PC-9 (cell line): ENCODE results near the gene HNRNPF. TPM values are rescaled to one million over a fixed set of nuclear protein-coding genes. Genes with fewer than 3 reads are reported as not detected.
"Not testable (repeated sequence)": the region's sequence is repeated elsewhere in the genome, so short reads cannot be mapped to it uniquely, and the experiment has no call there.

Source experiments
- Bru-seq: library from RNA; stranded (reverse); fragments of 400-500 nt; gene quantifications from one replicate; lab custom pipeline; 2021; lab: Mats Ljungman, UMichigan
- BruChase-seq, 2 experiments: library from RNA; stranded (reverse); fragments of 400-500 nt; gene quantifications; one replicate each; lab custom pipeline; 2021; lab: Mats Ljungman, UMichigan
- BruUV-seq: library from RNA; stranded (reverse); fragments of 400-500 nt; replicated peaks from 2 replicates; lab custom pipeline; 2021; lab: Mats Ljungman, UMichigan
- CTCF ChIA-PET: fragments of 300-600 bp; sonication (Branson Sonifier 250); formaldehyde crosslinking; loops from one replicate; lab custom pipeline; 2022; ENCODE audit warnings: antibody characterized with exemption; lab: Charles Lee
- POLR2A ChIA-PET: fragments of 300-600 bp; sonication (Branson Sonifier 250); formaldehyde crosslinking; loops from one replicate; lab custom pipeline; 2022; ENCODE audit warnings: antibody characterized with exemption; ENCODE audit not compliant: unreplicated experiment; lab: Charles Lee
- DNase-seq, 2 experiments: peaks; one replicate each; pipeline versions ENCODE4 v3.0.0 to v3.0.0-alpha.2; 2015 to 2022; ENCODE audit warnings: mixed read lengths in 1 of 2
- H2AFZ ChIP-seq: fragments of 200-600 bp; sonication (generic); 2 replicates; pipeline ENCODE4 v1.8.1; 2017; ENCODE audit warnings: antibody characterized with exemption
- H3F3A ChIP-seq: fragments of 200-600 bp; sonication (generic); 2 replicates; pipeline ENCODE4 v1.8.1; 2017; ENCODE audit warnings: antibody characterized with exemption, mild to moderate bottlenecking, low read depth; ENCODE audit not compliant: insufficient read depth
- H3K27ac ChIP-seq: fragments of 200-600 bp; sonication (generic); 2 replicates; pipeline ENCODE4 v1.6.1; 2016; ENCODE audit warnings: mixed run types
- H3K27me3 ChIP-seq: fragments of 200-600 bp; sonication (generic); 2 replicates; pipeline ENCODE4 v1.6.1; 2016; ENCODE audit warnings: low read depth, mixed run types; ENCODE audit not compliant: insufficient read depth
- H3K36me3 ChIP-seq: fragments of 200-600 bp; sonication (generic); 2 replicates; pipeline ENCODE4 v1.6.1; 2016; ENCODE audit warnings: low read depth, mixed run types
- H3K4me1 ChIP-seq: fragments of 200-600 bp; sonication (generic); replicated peaks from 2 replicates; pipeline ENCODE4 v1.6.1; 2016; ENCODE audit warnings: mixed run types; ENCODE audit not compliant: insufficient read depth
- H3K4me2 ChIP-seq: fragments of 200-600 bp; sonication (generic); 2 replicates; pipeline ENCODE4 v1.6.1; 2017; ENCODE audit warnings: mixed run types
- H3K4me3 ChIP-seq: fragments of 200-600 bp; sonication (generic); 2 replicates; pipeline ENCODE4 v1.6.1; 2016; ENCODE audit warnings: mixed run types
- H3K79me2 ChIP-seq: fragments of 200-600 bp; sonication (generic); 2 replicates; pipeline ENCODE4 v1.6.1; 2017; ENCODE audit warnings: low read depth, mixed run types
- H3K9me2 ChIP-seq: fragments of 200-600 bp; sonication (generic); 2 replicates; pipeline ENCODE4 v1.8.1; 2017; ENCODE audit warnings: mild to moderate bottlenecking; ENCODE audit not compliant: insufficient read depth
- H3K9me3 ChIP-seq: fragments of 200-600 bp; sonication (generic); 2 replicates; pipeline ENCODE4 v1.8.1; 2016; ENCODE audit warnings: low read depth; ENCODE audit not compliant: insufficient read depth
- H4K20me1 ChIP-seq: fragments of 200-600 bp; sonication (generic); 2 replicates; pipeline ENCODE4 v1.8.1; 2017; ENCODE audit not compliant: insufficient read depth
- EZH2 ChIP-seq: fragments of 200-600 bp; sonication (generic); IDR thresholded peaks from 2 replicates; pipeline ENCODE4 v1.8.0; 2017; ENCODE audit warnings: antibody characterized with exemption, low read depth
- intact Hi-C: fragments of 100-400 bp; cut with micrococcal nuclease; formaldehyde crosslinking; loops from one replicate; pipeline ENCODE4 v1.10.0; 2022; ENCODE audit not compliant: unreplicated experiment
- long read RNA-seq: library from polyadenylated mRNA; stranded (forward); transcript quantifications from one replicate; pipeline ENCODE4 v2.0.0, GENCODE V29; 2022
- total RNA-seq: library from RNA; stranded (reverse); gene quantifications from 2 replicates; pipeline ENCODE4 v1.2.3, GENCODE V29; 2021
- TF ChIP-seq, protein P1 (sequence below): fragments of 200-600 bp; sonication (generic); conservative IDR thresholded peaks from 2 replicates; pipeline ENCODE4 v1.6.1; 2017; ENCODE audit warnings: mixed run types, antibody characterized with exemption, mild to moderate bottlenecking, moderate library complexity

Gene HNRNPF, protein sequence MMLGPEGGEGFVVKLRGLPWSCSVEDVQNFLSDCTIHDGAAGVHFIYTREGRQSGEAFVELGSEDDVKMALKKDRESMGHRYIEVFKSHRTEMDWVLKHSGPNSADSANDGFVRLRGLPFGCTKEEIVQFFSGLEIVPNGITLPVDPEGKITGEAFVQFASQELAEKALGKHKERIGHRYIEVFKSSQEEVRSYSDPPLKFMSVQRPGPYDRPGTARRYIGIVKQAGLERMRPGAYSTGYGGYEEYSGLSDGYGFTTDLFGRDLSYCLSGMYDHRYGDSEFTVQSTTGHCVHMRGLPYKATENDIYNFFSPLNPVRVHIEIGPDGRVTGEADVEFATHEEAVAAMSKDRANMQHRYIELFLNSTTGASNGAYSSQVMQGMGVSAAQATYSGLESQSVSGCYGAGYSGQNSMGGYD
- total RNA-seq (267 and 337 TPM in 2 replicates), Bru-seq, nascent RNA (percentile 99 among the genes with signal in this experiment), BruChase-seq, experiment 1, labeled RNA remaining after a 2-hour chase (percentile 98 among the genes with signal in this experiment), BruChase-seq, experiment 2, labeled RNA remaining after a 6-hour chase (percentile 98 among the genes with signal in this experiment)
- long read RNA-seq, transcript HNRNPF-204 (3 exons, 2,755 nt) = major isoform, 88 of 620 reads
- long read RNA-seq, transcript HNRNPF-202 (4 exons, 2,670 nt) = minor isoform, 78 of 620 reads
- long read RNA-seq, transcript HNRNPF-207 (4 exons, 2,676 nt) = minor isoform, 60 of 620 reads
- long read RNA-seq, transcript HNRNPF-203 (4 exons, 2,617 nt) = minor isoform, 51 of 620 reads
- long read RNA-seq, partial matches to known transcripts = 1 of 620 reads
- long read RNA-seq, other reads (novel, unspliced or antisense) = 318 of 620 reads

DNA sequence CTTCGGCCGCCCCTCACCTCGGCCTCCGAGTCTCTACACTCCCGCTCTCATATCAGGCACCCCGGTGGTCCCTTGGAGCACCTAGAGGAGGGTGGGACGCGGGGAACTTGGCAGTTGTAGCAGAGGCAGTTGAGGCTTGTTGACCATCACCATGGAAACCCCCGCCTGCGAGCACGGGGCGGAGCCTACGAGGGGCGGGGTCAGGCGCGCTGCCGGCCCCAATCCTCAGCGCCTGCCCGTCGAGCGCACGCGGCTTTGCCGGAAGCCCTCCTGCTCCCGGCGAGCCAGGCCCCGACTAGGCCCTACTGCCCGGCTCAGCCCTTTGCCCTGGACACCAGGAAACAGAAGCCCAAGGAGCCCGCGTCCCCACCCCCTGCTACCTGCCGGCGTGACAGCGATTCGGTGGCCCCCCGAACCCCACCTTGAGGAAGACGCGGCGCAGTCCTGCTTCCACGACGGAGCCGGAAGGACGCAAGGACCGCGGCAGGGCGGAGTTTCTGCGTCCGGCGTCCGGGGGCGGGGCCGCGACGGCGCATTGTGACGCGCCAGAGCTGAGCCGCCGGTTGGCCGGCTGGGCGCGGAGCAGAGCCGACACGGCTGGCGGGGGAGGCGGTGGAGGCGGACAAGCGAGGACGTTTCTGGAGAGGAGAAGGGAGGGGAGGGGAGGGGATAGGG lies at the start of gene HNRNPF:
HNRNPF (minus strand) TSS at position 477 of the 675 bp plus-strand sequence. CDS start 21,302 bp downstream, outside the sequence.
- H2AFZ ChIP-seq = peak within 1 kb of the TSS; percentile 92
- H3K9me2 ChIP-seq = no peaks in the 10 kb centered on the region
- H3K27me3 ChIP-seq = no peaks in the 10 kb centered on the region
- peaks cover 29% of the 10 kb centered on the region for H3K4me1 ChIP-seq
- CTCF ChIA-PET = no interaction called here
- peak; percentile 89 to 98 for DNase-seq
- TF ChIP-seq EZH2 = no peak
- TF ChIP-seq, protein P1, sequence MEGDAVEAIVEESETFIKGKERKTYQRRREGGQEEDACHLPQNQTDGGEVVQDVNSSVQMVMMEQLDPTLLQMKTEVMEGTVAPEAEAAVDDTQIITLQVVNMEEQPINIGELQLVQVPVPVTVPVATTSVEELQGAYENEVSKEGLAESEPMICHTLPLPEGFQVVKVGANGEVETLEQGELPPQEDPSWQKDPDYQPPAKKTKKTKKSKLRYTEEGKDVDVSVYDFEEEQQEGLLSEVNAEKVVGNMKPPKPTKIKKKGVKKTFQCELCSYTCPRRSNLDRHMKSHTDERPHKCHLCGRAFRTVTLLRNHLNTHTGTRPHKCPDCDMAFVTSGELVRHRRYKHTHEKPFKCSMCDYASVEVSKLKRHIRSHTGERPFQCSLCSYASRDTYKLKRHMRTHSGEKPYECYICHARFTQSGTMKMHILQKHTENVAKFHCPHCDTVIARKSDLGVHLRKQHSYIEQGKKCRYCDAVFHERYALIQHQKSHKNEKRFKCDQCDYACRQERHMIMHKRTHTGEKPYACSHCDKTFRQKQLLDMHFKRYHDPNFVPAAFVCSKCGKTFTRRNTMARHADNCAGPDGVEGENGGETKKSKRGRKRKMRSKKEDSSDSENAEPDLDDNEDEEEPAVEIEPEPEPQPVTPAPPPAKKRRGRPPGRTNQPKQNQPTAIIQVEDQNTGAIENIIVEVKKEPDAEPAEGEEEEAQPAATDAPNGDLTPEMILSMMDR = no peak
- peaks cover 45% of the 10 kb centered on the region for H3F3A ChIP-seq
- H3K4me2 ChIP-seq = peak within 1 kb of the TSS; percentile 90
- peaks cover 61% of the 10 kb centered on the region for H3K79me2 ChIP-seq
- intact Hi-C loops = loop anchor here (1.0 kb wide), 1 partner anchor 11 kb away; no protein-coding TSS in a partner anchor
- POLR2A ChIA-PET = interaction anchor here (0.5 to 0.6 kb wide), 4 partner anchors 24 to 270 kb away, joined by 4 to 11 read pairs (median 7); partner anchors contain the start of gene ZNF487
- H3K4me3 ChIP-seq = peak within 1 kb of the TSS; percentile 98
- H3K36me3 ChIP-seq = peaks cover 3% of the 10 kb centered on the region; the same call in 1 of the 2 replicates
- no TSS peak for BruUV-seq
- peaks cover 31% of the 10 kb centered on the region for H4K20me1 ChIP-seq
- peak within 1 kb of the TSS; percentile 90 for H3K27ac ChIP-seq
- no peaks in the 10 kb centered on the region for H3K9me3 ChIP-seq

DNA sequence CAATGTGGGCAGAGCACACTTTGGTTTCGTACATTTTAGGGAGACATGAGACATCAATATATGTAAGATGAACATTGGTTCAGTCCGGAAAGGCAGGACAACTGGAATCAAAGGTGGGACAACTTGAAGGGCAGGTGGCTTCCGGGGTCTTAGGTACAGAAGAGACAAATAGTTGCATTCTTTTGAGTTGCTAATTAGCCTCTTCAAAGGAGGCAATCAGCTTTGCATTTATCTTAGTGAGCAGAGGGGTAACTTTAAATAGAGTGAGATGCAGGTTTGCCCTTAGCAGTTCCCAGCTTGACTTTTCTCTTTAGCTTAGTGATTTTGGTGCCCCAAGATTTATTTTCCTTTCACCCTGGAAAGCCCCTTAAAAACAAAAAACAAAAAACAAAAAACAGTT lies 49.2 kb upstream of the HNRNPF start:
- Histone ChIP-seq H3F3A (peaks cover 20% of the 10 kb centered on the region), H3K9me3 (no peaks in the 10 kb centered on the region), H3K27me3 (no peaks in the 10 kb centered on the region), H3K27ac (no peak overlapping the region), H3K4me2 (no peak overlapping the region), H3K36me3 (no peaks in the 10 kb centered on the region), H3K79me2 (peaks cover 15% of the 10 kb centered on the region), H3K4me1 (peaks cover 19% of the 10 kb centered on the region; the same call in 1 of the 2 replicates), H3K4me3 (no peak overlapping the region), H2AFZ (no peak overlapping the region), H4K20me1 (no peaks in the 10 kb centered on the region), H3K9me2 (no peaks in the 10 kb centered on the region)
- BruUV-seq = no TSS peak
- ChIA-PET POLR2A (interaction anchor here (0.6 kb wide), 1 partner anchor 235 kb away, joined by 3 read pairs; no protein-coding TSS in a partner anchor), CTCF (no interaction called here)
- intact Hi-C loops = no loop called here
- no peak for TF ChIP-seq EZH2
- TF ChIP-seq, protein P1 = no peak
- no peak for DNase-seq

DNA sequence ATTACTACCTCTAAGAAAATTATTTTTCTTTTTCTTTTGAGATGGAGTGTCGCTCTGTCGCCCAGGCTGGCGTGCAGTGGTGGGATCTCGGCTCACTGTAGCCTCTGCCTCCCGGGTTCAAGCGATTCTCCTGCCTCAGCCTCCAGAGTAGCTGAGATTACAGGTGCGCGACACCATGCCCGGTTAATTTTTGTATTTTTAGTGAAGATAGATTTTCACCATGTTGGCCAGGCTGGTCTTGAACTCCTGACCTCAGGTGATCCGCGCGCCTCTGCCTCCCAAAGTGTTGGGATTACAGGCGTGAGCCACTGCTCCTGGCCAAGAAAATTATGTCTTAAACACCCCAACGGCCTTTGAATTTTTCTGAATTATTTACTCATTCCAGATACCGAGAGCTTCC lies 47.6 kb upstream of the HNRNPF start:
- H3K27ac ChIP-seq, POLR2A ChIA-PET, CTCF ChIA-PET: not testable (repeated sequence)

DNA sequence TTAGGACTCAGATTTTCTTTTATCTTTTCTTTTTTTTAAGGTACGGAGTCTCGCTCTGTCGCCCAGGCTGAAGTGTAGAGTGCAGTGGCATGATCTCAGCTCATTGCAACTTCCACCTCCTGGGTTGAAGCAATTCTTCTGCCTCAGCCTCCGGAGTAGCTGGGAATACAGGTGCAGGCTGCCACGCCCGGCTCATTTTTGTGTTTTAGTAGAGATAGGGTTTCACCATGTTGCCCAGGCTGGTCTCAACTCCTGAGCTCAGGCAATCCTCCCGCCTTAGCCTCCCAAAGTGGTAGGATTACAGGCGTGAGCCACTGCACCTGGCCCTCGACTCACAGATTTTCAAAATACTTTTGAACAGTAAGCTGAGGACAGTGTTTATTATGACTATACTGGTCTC lies 45.0 kb upstream of the HNRNPF start:
- H3K79me2 ChIP-seq = peaks cover 17% of the 10 kb centered on the region
- H3K36me3 ChIP-seq, intact Hi-C loops, H3K9me3 ChIP-seq, H2AFZ ChIP-seq, H3K27ac ChIP-seq, CTCF ChIA-PET, H3K9me2 ChIP-seq, H3K27me3 ChIP-seq, BruUV-seq, H4K20me1 ChIP-seq: not testable (repeated sequence)
- POLR2A ChIA-PET = interaction anchor here (0.6 kb wide), 1 partner anchor 50 kb away, joined by 17 read pairs; no protein-coding TSS in a partner anchor
- H3K4me1 ChIP-seq = peaks cover 19% of the 10 kb centered on the region; the same call in 1 of the 2 replicates
- H3K4me2 ChIP-seq = peak overlapping the region; percentile 91
- peak overlapping the region; percentile 84; the same call in 1 of the 2 replicates for H3K4me3 ChIP-seq
- peaks cover 20% of the 10 kb centered on the region for H3F3A ChIP-seq
- peak in 1 of 2 experiments; percentile 7 for DNase-seq

More for the DNA sequence above, 47.6 kb upstream of the HNRNPF start:
- H3K9me2 ChIP-seq, H3K36me3 ChIP-seq, H4K20me1 ChIP-seq, BruUV-seq, H3K9me3 ChIP-seq, intact Hi-C loops, H3K27me3 ChIP-seq, DNase-seq, H3K4me3 ChIP-seq: not testable (repeated sequence)
- peak overlapping the region; percentile 91 for H3K4me2 ChIP-seq
- H3K79me2 ChIP-seq = peaks cover 17% of the 10 kb centered on the region
- peaks cover 19% of the 10 kb centered on the region; the same call in 1 of the 2 replicates for H3K4me1 ChIP-seq
- peaks cover 20% of the 10 kb centered on the region for H3F3A ChIP-seq
- H2AFZ ChIP-seq = peak overlapping the region; percentile 94; the same call in 1 of the 2 replicates
